Keratinocyte (primary cell): ENCODE data around the gene DMD.

ENCODE experiments used
- EZH2 ChIP-seq: IDR thresholded peaks from one replicate; pipeline ENCODE4 v1.6.1; 2012; ENCODE audit warnings: inconsistent platforms, mild to moderate bottlenecking, low read length, moderate library complexity
- TF ChIP-seq, protein P1 (sequence below), 3 experiments: IDR thresholded peaks in 1 of 3; conservative IDR thresholded peaks in 1 of 3; optimal IDR thresholded peaks in 1 of 3; 2 replicates in 2 of 3; 3 replicates in 1 of 3; pipeline versions ENCODE3 to v1.5.1; 2011; ENCODE audit warnings: low read length in 3 of 3, mild to moderate bottlenecking in 3 of 3, moderate library complexity in 2 of 3, control low read depth in 1 of 3, inconsistent platforms in 1 of 3; ENCODE audit not compliant: insufficient read depth in 2 of 3; ENCODE audit errors: extremely low read depth in 1 of 3

DNA sequence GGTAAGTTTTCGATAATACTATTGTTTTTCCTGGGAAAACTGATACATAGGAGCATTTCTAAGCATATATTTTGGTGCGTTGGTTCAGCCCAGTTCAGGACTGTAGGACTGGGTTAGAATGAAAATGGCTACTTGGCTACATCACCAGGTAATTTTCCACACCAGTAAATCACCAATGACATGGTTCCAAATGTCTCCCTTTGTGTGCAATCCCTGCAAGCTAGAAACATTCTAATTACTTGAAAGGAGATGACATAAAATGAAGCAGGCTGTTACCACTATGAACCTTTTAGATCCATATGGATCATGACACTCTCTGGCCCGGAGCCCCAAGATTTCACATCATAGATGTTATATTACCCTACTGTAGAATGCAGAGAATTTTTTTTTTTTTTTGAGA is 1562.1 kb downstream of the DMD start:
- TF ChIP-seq, protein P1, sequence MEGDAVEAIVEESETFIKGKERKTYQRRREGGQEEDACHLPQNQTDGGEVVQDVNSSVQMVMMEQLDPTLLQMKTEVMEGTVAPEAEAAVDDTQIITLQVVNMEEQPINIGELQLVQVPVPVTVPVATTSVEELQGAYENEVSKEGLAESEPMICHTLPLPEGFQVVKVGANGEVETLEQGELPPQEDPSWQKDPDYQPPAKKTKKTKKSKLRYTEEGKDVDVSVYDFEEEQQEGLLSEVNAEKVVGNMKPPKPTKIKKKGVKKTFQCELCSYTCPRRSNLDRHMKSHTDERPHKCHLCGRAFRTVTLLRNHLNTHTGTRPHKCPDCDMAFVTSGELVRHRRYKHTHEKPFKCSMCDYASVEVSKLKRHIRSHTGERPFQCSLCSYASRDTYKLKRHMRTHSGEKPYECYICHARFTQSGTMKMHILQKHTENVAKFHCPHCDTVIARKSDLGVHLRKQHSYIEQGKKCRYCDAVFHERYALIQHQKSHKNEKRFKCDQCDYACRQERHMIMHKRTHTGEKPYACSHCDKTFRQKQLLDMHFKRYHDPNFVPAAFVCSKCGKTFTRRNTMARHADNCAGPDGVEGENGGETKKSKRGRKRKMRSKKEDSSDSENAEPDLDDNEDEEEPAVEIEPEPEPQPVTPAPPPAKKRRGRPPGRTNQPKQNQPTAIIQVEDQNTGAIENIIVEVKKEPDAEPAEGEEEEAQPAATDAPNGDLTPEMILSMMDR (optimal IDR thresholded peaks at IDR 0.05 in 1 of 3, IDR thresholded peaks at IDR 0.05 in 1 of 3, conservative IDR thresholded peaks at IDR 0.05 in 1 of 3; ENCODE audit: extremely low read depth in 1 of 3, insufficient read depth in 2 of 3, low read length in 3 of 3) = no peak
- TF ChIP-seq EZH2 = no peak
